Small intestine (tissue), 7 donors: Measurements from ENCODE around the gene NCCRP1. TPM values are rescaled to one million over a fixed set of nuclear protein-coding genes. Genes with fewer than 3 reads are reported as not detected.

Experiments
- DNase-seq, 2 donors: peaks; one replicate each; pipeline versions ENCODE4 v3.0.0 to v3.0.0-alpha.2; 2013
- FAIRE-seq: peaks from 2 replicates; lab custom pipeline; 2012; peaks lifted over from hg19 to GRCh38; lab: Jason Lieb, UNC
- H3K27ac ChIP-seq, 3 donors: one replicate each; pipeline ENCODE4 v1.5.1; 2013; ENCODE audit warnings: low read length in 2 of 3, mild to moderate bottlenecking in 2 of 3, control low read depth in 1 of 3, inconsistent platforms in 1 of 3, low read depth in 1 of 3, moderate library complexity in 1 of 3
- H3K27me3 ChIP-seq, 3 donors: one replicate each; pipeline ENCODE4 v1.6.1; 2013; ENCODE audit warnings: low read length in 3 of 3, inconsistent platforms in 1 of 3; ENCODE audit not compliant: control insufficient read depth in 3 of 3, insufficient read depth in 3 of 3
- H3K36me3 ChIP-seq, 3 donors: one replicate each; pipeline ENCODE4 v1.6.1; 2013; ENCODE audit warnings: low read length in 3 of 3, inconsistent platforms in 1 of 3, low read depth in 1 of 3, mild to moderate bottlenecking in 1 of 3, moderate library complexity in 1 of 3; ENCODE audit not compliant: control insufficient read depth in 3 of 3, insufficient read depth in 2 of 3
- H3K4me1 ChIP-seq, 3 donors: one replicate each; pipeline ENCODE4 v1.6.1; 2013; ENCODE audit warnings: low read length in 2 of 3, inconsistent platforms in 1 of 3, low read depth in 1 of 3, mild to moderate bottlenecking in 1 of 3, moderate library complexity in 1 of 3; ENCODE audit not compliant: control insufficient read depth in 3 of 3, insufficient read depth in 2 of 3
- H3K4me3 ChIP-seq, 3 donors: one replicate each; pipeline ENCODE4 v1.5.1; 2013; ENCODE audit warnings: low read length in 3 of 3, control low read depth in 1 of 3, inconsistent platforms in 1 of 3, low read depth in 1 of 3, mild to moderate bottlenecking in 1 of 3, moderate library complexity in 1 of 3
- H3K9me3 ChIP-seq, 2 donors: one replicate each; pipeline ENCODE4 v1.6.1; 2013; ENCODE audit warnings: low read depth in 1 of 2, low read length in 1 of 2; ENCODE audit not compliant: control insufficient read depth in 2 of 2, insufficient read depth in 1 of 2
- WGBS, 3 donors: extraction: QIAGEN DNeasy Blood & Tissue Kit; methylation state at CpG; one replicate each; pipeline ENCODE4 v1.1.7; 2013; 5-methylcytosine and 5-hydroxymethylcytosine counted together
- polyA plus RNA-seq, 4 donors: library from polyadenylated mRNA; stranded (reverse) in 3 of 4; unstranded in 1 of 4; fragments of 200-250 nt in 3 of 4; fragments of 120-200 nt in 1 of 4; gene quantifications; one replicate each; pipeline versions ENCODE4 v1.2.1 to v1.2.3, GENCODE V29; 2013
- donor health status: healthy with polysubstance abuse.
- donor health status: control.
- donor health status: control.
- donor health status: Bipolar disorder and iron deficiency.
- donor health status: healthy.

The NCCRP1 gene
- polyA plus RNA-seq, 4 donors = 0.13 to 1.2 (median 0.45) TPM; not detected in 1

DNA sequence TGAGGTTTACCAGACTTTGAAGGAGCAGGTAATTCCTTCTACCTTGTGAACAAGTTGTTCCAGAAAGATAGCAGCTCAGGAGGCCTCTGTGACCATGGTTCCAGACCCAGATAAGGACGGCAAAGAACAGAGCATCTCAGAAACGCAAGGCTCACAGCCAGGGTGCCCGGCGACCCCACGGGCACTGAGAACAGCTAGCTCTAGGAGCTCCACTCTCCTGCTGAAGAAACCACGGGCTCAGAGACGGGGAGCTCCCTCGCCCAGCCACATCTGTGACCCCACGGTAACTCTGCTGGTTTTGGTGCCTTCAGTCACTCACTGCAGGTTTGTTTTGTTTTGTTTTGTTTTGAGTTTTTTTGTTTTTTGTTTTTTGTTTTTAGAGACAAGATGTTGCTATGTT, 16.0 kb upstream of the NCCRP1 start:
- H3K27ac ChIP-seq = no peak overlapping the region
- H3K27me3 ChIP-seq = no peaks in the 10 kb centered on the region
- peaks cover 2 to 66% (median 12%) of the 10 kb centered on the region in 3 donors for H3K36me3 ChIP-seq
- DNase-seq (no peak), FAIRE-seq (no peak)
- peaks cover 0 to 7% of the 10 kb centered on the region in 2 donors for H3K9me3 ChIP-seq
- WGBS, 3 donors = 72 to 79% (median 76%) methylated on average over 9 of the region's 9 CpGs
- no peaks in the 10 kb centered on the region for H3K4me1 ChIP-seq
- no peak overlapping the region for H3K4me3 ChIP-seq

DNA sequence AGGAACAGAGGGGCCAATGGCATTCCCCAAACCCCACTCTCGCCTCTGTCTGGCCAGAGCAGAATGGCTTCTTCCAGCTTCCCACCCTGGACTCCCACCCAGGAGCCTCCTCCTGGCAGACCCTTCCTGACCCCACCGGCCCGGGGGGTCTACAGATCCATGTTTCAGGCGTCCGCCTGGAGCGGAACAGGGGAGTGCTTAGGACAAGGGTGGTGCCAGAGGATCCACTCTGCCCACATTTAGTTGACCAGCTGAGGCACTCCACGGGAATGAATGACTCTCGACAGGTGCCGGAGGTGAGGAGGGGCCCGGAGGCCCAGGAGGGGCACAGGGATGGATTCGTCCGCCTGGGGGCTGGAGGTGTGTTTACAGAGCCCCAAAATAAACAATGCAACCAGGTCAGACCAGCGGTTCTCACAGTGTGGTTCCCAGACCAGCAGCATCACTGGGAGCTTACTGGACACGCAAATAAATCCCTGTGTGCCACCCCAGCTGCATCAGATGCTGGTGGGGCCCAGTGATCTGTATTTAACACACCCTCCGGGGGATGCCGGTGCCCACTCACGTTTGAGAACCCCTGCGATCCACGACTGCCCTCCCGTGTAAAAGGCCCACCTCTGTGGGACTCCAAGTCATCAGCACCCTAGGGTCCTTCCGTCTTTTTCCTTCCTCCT, 15.1 kb upstream of the NCCRP1 start:
- Histone ChIP-seq H3K4me1 (no peaks in the 10 kb centered on the region), H3K27me3 (no peaks in the 10 kb centered on the region), H3K27ac (no peak overlapping the region), H3K4me3 (no peak overlapping the region), H3K9me3 (peaks cover 0 to 7% of the 10 kb centered on the region in 2 donors), H3K36me3 (peaks cover 2 to 57% (median 10%) of the 10 kb centered on the region in 3 donors)
- DNase-seq = no peak
- 67 to 78% (median 77%) methylated on average over 21 of the region's 21 CpGs for WGBS, 3 donors
- FAIRE-seq = no peak

GRCh38 chr19:39182174-39182505, 14.6 kb upstream of the NCCRP1 start:
- H3K27me3 ChIP-seq = no peaks in the 10 kb centered on the region
- H3K4me1 ChIP-seq = no peaks in the 10 kb centered on the region
- FAIRE-seq = no peak
- no peak overlapping the region for H3K27ac ChIP-seq
- 65 to 80% (median 78%) methylated on average over 4 of the region's 4 CpGs for WGBS, 3 donors
- peaks cover 2 to 52% (median 8%) of the 10 kb centered on the region in 3 donors for H3K36me3 ChIP-seq
- H3K4me3 ChIP-seq = no peak overlapping the region
- DNase-seq = no peak
- H3K9me3 ChIP-seq = peaks cover 0 to 7% of the 10 kb centered on the region in 2 donors

GRCh38 chr19:39183104-39183503, 13.7 kb upstream of the NCCRP1 start:
- Histone ChIP-seq H3K27ac (no peak overlapping the region), H3K27me3 (no peaks in the 10 kb centered on the region), H3K4me3 (no peak overlapping the region), H3K9me3 (peaks cover 0 to 7% of the 10 kb centered on the region in 2 donors), H3K36me3 (peaks cover 1 to 43% (median 8%) of the 10 kb centered on the region in 3 donors), H3K4me1 (no peaks in the 10 kb centered on the region)
- FAIRE-seq = no peak
- DNase-seq = no peak
- WGBS, 3 donors = 74 to 85% (median 80%) methylated on average over 8 of the region's 8 CpGs

GRCh38 chr19:39186391-39186790, 10.4 kb upstream of the NCCRP1 start:
- H3K27ac ChIP-seq = no peak overlapping the region
- no peaks in the 10 kb centered on the region for H3K27me3 ChIP-seq
- no peaks in the 10 kb centered on the region for H3K4me1 ChIP-seq
- H3K4me3 ChIP-seq = no peak overlapping the region
- WGBS, 3 donors = 84 to 95% (median 91%) methylated on average over 8 of the region's 8 CpGs
- no peak for DNase-seq
- peaks cover 0 to 11% (median 0%) of the 10 kb centered on the region in 3 donors for H3K36me3 ChIP-seq
- no peak for FAIRE-seq
- H3K9me3 ChIP-seq = peaks cover 0 to 7% of the 10 kb centered on the region in 2 donors

GRCh38 chr19:39187552-39187943, 9.2 kb upstream of the NCCRP1 start:
- no peak overlapping the region for H3K27ac ChIP-seq
- FAIRE-seq (no peak), DNase-seq (no peak)
- H3K36me3 ChIP-seq = peaks cover 0 to 4% (median 0%) of the 10 kb centered on the region in 3 donors
- H3K4me3 ChIP-seq = no peak overlapping the region
- H3K9me3 ChIP-seq = peaks cover 0 to 7% of the 10 kb centered on the region in 2 donors
- no peaks in the 10 kb centered on the region for H3K4me1 ChIP-seq
- 40 to 48% (median 46%) methylated on average over 8 of the region's 8 CpGs for WGBS, 3 donors
- H3K27me3 ChIP-seq = no peaks in the 10 kb centered on the region

- H3K27ac ChIP-seq = no peak overlapping the region
- H3K4me3 ChIP-seq = no peak overlapping the region
- no peaks in the 10 kb centered on the region for H3K9me3 ChIP-seq
- H3K27me3 ChIP-seq = no peaks in the 10 kb centered on the region
- WGBS, 3 donors = 53 to 71% (median 65%) methylated on average over 6 of the region's 6 CpGs
- FAIRE-seq (no peak), DNase-seq (no peak)
- H3K36me3 ChIP-seq = no peaks in the 10 kb centered on the region
- peaks cover 0 to 2% (median 0%) of the 10 kb centered on the region in 3 donors for H3K4me1 ChIP-seq
Observed at GRCh38 chr19:39188960-39189359, 7.8 kb upstream of the NCCRP1 start.

- no peak for FAIRE-seq
- Histone ChIP-seq H3K36me3 (no peaks in the 10 kb centered on the region), H3K27ac (no peak overlapping the region), H3K27me3 (peaks cover 0 to 8% (median 1%) of the 10 kb centered on the region in 3 donors), H3K4me3 (no peak overlapping the region), H3K4me1 (peaks cover 0 to 3% (median 0%) of the 10 kb centered on the region in 3 donors), H3K9me3 (no peaks in the 10 kb centered on the region)
- no peak for DNase-seq
- 28 to 41% (median 41%) methylated on average over 11 of the region's 11 CpGs for WGBS, 3 donors
Observed at GRCh38 chr19:39190768-39191167, 6.0 kb upstream of the NCCRP1 start.
